GM21717 (cell line): ENCODE measurements around the gene IZUMO1.
"Not testable (repeated sequence)": the region's sequence is repeated elsewhere in the genome, so short reads cannot be mapped to it uniquely, and the experiment has no call there.

ENCODE experiments used
- ATAC-seq: cut with Tn5 transposase; IDR thresholded peaks from one replicate; pipeline ENCODE4 v1.9.1; 2021; ENCODE audit warnings: mild to moderate bottlenecking, moderate library complexity; ENCODE audit not compliant: unreplicated experiment

IZUMO1 gene

DNA sequence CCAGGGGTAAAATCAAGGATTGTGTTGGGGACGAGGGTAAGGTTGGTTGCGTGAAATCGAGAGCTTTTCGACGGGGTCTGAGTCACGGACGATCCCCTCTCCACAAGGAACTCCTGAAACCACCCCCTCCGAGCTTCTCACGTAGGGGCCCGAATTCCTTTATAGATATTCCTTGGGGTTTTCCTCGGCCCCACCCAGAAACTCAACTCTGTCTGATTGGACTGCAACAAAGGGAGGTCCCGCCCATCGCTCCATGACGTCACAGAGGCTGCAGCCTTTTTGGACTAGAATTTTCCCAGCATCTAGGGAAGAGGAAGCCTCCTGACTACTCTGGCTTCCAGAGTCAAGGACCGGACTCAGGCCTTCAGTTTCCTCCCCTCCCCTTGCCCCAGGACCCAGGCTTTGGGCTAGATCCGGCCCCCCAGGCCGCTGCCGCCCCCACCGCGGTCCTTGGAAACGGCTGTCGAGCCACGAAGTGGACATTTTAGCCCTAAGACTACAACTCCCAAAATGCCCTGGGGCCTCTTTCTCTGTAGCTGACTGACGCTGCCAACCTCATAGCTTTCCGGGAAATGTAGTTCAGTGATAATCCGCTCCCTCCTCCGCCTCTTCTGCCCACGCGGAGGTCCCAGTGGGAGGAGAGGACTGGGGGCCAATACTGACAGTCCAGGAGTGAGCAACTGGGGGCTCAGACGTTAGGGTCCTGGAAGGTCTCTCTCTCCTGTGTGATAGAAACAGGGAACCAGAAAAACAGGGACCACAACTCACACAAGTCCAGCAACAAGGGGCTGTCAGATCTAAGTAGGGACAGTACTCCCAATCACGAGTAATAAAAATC lies at the start of gene IZUMO1:
IZUMO1 (minus strand) TSS at position 172 of the 838 bp plus-strand sequence. CDS start 1,050 bp downstream, outside the sequence.
- ATAC-seq = no peak

DNA sequence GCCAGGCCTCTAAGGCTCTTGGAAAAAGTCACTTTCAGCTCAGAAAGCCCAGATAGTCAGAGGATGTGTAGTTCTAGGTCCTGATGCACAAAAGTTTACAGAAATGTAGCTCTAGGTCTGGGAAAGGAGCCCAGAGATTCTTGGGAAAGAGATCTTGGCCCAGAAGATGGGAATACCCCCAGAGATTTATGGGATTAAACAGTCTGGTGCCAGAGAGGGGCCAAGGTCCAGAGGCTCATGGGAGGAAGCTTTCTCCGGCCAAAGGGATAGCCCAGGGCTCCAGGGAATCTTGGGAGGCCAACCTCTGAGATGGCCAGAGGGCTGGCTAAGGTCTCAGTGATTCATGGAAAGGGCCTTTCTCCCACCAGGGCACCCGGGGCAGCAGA lies 49.0 kb upstream of the IZUMO1 start:
- no peak for ATAC-seq

DNA sequence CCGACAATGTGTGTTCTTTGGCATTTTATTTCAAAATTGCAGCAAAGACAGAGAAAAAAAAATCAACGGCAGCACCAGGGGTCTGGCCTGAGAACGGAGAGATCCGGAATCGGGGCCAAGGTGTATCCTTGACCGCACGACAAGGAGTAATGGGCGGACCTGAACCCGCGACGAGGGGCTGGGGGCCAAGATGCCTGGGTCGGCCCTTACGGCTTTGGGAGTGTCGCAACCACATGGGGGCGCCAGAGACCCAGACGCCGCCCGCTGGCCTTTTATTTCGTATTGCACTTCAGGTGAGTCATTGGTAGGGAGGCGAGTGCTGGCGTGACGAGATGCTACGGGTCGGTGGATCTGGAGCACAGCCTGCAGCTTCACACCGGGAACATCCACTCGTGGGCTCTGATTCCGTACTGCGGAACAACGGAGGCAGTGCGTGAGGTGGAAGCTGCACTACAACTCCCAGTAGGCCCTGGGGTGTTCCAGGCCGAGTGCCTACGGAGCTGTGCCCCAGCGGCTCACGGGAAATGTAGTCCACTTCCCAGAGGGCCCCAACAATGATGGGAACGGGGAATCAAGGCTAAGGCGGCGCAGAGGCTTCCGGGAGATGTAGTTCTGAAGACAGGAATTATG lies 48.5 kb upstream of the IZUMO1 start:
- peak; percentile 67 for ATAC-seq

DNA sequence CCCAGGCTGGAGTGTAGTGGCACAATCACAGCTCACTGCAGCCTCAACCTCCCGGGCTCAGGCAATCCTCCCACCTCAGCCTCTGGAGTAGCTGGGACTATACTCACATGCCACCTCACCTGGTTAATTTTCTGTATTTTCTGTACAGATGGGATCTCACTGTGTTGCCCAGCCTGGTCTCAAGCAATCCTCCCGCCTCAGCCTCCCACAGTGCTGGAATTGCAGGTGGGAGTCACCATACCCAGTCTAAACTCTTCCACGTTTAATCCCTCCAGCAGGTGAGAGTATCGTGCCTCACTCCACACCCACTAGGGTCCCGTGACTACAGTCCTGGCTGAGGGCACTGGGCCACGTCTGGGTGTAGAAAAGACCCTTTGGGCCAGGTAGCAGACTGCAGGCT lies 47.6 kb upstream of the IZUMO1 start:
- no peak for ATAC-seq

DNA sequence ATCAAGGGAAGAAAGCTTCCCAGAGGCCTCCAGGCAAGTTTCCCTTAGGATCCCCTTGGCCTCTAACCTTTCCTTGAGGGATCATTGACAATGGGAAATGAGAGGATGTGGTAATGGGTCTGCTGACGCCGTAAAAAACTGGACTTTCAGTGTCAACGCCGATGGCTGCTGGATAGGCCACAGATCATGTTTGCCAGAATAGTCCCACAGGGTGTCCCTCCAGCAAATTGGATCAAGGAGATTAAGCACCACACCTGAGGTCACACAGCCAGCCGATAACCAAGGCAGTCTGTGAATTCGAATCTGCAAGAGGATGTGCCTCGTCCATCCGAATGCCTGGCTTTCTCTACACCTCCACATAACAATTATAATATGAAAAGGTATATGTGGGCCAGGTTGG lies 46.6 kb upstream of the IZUMO1 start:
- no peak for ATAC-seq

DNA sequence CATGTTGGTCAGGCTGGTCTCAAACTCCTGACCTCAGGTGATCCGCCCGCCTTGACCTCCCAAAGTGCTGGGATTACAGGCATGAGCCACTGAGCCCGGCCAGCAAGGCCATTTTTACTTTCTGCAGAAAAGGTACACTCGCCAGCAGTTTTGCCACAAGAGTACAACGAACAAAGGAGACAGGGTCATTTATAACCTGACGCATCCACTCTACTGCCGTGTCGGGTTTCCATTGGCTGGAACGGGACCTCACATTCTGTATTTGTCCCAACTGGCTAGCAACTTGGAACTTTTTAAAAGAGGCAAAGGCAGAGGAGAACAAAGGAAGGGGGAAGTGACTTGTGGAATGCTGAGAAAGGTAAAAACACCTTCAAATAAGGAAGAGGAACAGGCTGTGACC lies 40.6 kb upstream of the IZUMO1 start:
- ATAC-seq = not testable (repeated sequence)

DNA sequence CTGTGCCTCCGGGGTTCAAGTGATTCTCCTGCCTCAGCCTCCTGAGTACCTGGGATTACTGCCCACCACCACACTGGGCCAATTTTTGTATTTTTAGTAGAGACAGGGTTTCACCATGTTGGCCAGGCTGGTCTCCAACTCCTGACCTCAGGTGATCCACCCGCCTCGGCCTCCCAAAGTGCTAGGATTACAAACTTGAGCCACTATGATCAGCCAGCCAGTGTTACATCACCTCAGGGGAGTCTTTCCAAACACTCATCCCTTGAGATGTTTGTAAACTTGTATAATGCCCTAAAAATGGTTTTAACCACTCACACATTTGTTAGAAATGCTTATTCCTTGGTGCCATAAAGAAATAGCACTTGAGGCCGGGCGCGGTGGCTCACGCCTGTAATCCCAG lies 39.7 kb upstream of the IZUMO1 start:
- not testable (repeated sequence) for ATAC-seq

DNA sequence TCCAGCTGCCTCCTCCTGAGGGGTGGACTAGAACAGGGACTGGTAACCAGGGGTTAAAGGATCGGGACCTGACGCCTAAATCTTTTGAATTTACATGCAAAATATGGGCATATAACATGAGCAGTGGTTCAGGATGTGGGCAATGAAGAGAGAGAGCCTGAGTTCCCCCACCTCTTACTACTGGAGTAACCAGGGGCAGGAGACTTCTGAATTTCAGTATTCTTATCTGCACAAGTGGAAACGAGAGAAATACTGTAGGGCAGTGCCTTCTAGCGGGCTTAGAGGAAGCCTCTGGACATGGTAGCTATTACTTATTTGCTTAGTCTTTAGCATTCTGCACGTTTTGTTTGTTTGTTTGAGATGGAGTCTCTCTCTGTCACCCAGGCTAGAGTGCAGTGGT lies 37.8 kb upstream of the IZUMO1 start:
- ATAC-seq = no peak

DNA sequence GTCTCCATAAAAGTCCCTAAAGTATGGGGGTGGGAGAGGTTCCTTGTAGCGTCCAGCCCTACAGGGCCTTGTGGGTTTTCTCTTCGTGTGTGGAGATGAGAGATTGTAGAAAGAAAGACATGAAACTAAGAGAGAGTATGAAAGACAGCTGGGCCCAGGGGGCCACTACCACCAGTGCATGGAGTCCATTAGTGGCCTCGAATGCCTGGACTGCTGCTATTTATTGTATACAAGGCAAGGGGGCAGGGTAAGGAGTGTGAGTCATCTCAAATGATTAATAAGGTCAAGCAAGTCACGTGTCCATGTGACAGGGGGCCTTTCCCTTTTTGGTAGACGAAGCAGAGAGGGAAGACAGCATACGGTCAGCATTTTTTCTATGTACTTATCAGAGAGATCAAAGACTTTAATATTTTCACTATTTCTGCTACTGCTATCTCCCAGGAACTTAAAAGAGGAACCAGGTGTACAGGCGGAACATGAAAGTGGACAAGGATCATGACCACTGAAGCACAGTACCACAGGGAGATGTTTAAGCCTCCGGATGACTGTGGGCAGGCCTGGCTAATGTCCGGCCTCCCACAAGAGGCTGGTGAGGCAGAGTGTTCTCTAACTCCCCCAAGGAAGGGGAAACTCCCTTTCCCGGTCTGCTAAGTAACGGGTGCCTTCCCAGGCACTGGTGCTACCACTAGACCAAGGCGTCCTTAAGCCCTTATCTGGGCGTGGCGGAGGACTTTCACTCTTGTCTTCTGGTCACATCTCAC lies 34.1 kb upstream of the IZUMO1 start:
- ATAC-seq = no peak

DNA sequence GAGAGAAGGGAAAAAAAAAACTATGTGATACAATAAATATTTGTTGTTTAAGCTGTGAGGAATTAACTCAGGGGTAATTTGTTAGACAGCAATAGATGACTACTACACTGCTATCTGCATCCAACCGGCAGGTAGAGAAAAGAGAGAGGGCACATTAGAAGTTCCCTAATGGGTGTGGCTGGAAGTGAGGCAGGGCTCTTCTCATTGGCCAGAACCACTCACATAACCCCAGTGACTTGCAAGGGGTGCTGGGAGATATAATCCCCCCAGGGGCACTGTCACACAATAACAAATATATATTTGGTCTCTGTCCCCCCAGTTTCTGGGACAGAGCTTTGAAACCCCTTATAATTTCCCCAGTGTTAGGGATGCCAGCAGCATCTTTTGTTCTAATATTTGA lies 32.9 kb upstream of the IZUMO1 start:
- ATAC-seq = no peak

DNA sequence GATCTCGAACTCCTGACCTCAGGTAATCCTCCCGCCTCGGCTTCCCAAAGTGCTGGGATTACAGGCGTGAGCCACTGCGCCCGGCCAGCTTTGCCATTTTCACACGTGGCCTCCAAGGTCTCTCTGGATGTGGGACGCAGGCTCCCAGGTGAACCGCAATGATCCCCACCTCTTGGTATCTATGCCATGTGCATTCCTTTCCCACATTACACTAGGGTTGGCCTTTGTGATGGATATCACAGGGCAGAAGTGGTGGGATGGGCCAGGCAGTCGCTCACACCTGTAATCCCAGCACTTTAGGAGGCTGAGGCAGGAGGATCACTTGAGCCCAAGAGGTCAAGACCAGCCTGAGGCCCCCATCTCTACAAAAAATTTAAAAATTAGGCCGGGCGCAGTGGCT lies 31.0 kb upstream of the IZUMO1 start:
- ATAC-seq = no peak

DNA sequence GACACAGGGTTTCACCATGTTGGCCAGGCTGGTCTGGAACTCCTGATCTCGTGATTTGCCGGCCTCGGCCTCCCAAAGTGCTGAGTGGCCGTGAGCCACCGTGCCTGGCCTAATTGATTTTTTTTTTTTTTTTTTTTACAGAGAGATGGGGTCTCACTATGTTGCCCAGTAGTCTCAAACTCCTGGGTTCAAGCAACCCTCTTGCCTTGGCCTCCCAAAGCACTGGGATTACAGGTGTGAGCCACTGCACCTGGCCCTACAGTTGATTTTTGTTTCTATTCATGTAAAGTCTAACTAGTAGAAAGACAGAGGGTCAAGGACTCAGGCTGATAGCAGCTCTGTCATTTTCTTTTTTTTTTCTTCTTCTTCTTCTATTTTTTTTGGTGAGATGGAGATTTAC lies 30.4 kb upstream of the IZUMO1 start:
- ATAC-seq = no peak

DNA sequence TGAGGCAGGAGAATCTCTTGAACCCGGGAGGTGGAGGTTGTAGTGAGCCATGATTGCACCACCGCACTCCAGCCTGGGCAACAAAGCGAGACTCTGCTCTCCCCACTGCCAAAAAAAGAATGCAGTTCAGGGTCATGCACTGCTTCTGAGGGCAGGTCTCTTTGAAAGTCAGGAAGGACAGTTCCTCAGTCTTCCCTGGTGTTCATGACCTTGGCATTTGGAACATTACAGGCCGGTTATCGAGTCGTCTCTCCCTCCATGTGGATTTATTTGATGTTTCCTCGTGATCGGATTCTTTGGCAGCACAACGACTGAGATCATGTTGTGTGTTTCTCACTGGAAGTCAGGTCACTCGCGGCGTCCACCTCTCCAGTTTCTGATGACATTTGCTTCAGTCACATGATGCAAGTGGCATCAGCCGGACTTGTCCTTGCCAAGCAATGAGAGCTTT lies 25.8 kb upstream of the IZUMO1 start:
- ATAC-seq = no peak

DNA sequence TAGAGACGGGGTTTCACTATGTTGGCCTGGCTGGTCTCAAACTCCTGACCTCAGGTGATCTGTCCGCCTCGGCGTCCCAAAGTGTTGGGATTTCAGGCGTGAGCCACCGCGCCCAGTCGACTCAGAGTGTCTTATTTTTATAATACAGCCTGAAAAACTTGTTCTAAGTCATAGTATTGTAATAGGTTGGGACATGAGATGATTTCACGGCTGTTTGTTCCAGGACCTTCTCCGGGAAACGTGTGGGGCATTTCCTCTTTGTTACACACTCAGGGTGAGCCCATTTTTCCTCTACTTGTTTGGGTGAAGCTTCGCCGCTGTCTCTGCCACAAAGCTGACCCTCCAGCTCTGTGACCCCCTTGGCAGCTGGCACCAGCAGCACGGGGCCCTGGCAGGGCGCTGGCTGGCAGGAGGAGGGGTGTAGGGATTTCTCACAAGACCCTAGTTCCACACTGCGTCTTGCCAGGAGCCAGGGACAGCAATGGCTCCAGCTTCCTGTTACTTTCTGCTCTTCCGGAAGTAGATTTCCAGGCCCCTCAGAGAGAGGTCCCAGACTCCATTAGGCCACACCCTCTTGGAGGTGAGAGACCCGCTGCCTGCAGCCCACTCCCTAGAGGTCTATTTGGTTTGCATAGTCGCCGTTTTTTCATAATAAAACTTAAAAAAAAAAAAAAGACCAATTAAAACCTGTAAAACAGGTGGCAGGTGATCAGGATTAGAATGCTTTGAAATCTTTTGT lies 24.2 kb upstream of the IZUMO1 start:
- ATAC-seq = no peak

DNA sequence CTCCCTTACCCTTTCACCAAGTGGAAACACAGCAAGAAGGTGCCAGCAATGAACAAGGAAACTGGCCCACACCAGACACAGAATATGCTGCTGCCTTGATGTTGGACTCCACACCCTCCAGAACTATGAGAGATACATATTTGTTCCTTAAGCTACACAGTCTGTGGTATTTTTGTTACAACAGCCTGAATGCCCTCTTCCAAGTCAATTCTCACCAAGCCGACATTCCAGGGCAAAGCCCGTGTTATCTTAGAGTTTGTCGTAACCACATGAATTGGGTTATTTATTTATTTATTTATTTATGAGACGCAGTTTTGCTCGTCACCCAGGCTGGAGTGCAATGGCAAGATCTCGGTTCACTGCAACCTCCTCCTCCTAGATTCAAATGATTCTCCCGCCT lies 23.6 kb upstream of the IZUMO1 start:
- ATAC-seq = no peak

DNA sequence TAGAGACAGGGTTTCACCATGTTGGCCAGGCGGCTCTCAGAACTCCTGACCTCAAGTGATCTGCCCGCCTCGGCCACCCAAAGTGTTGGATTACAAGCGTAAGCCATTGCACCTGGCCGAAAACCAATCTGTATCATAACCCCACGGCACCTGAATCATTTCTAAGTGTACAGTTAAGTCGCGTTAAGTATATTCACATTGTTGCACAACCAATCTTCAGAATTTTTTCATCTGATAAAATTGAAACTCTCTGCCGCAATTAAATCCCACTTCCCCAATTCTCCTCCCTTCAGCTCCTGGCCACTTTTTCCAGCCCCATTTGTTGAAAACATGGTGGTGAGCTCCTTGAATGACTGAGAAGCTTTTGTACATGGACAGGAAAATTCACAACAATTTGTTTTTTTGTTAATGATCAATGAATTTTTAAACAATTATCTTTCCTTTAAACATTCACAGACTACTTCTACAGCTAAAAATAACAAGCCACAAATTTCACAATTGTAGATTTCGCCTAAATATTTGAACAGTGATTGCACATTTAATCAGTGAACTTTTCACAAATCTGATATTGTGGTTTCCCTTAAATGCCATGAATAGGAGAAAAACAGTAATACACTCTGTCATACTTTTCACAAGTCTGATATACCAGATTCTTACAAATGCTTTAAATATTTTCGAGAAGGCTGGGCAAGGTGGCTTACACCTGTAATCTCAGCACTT lies 22.4 kb upstream of the IZUMO1 start:
- ATAC-seq = no peak

DNA sequence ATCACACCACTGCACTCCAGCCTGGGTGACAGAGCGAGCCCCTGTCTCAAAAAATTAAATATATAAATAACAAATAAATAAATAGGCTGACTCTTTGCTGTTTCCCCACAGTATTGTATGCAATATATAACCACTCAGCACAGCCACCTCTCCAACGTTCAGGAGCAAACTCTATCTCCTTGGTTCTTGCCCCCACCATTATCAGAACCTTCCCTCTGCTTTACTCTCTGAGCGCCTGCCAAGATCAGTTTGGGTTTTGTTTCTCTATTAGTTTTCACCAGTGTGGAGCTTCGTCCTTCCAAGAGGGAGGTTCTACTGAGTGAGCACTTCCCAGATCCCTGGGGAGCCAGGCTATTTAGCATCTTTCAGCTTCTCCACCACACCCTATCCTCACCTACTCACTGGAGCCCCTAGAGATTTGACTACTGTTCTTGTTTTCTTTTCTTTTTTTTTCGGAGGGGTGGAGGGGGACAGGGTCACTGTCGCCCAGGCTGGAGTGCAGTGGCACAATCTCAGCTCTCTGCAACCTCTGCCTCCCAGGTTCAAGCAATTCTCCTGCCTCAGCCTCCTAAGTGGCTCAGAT lies 21.6 kb upstream of the IZUMO1 start:
- ATAC-seq = not testable (repeated sequence)

DNA sequence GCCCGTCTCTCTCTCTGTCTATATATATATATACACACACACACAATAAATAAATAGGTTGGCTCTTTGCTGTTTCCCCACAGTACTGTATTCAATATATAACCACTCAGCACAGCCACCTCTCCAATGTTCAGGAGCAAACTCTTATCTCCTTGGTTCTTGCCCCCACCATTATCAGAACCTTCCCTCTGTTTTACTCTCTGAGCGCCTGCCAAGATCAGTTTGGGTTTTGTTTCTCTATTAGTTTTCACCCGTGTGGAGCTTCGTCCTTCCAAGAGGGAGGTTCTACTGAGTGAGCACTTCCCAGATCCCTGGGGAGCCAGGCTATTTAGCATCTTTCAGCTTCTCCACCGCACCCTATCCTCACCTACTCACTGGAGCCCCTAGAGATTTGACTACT lies 19.1 kb upstream of the IZUMO1 start:
- ATAC-seq = not testable (repeated sequence)

DNA sequence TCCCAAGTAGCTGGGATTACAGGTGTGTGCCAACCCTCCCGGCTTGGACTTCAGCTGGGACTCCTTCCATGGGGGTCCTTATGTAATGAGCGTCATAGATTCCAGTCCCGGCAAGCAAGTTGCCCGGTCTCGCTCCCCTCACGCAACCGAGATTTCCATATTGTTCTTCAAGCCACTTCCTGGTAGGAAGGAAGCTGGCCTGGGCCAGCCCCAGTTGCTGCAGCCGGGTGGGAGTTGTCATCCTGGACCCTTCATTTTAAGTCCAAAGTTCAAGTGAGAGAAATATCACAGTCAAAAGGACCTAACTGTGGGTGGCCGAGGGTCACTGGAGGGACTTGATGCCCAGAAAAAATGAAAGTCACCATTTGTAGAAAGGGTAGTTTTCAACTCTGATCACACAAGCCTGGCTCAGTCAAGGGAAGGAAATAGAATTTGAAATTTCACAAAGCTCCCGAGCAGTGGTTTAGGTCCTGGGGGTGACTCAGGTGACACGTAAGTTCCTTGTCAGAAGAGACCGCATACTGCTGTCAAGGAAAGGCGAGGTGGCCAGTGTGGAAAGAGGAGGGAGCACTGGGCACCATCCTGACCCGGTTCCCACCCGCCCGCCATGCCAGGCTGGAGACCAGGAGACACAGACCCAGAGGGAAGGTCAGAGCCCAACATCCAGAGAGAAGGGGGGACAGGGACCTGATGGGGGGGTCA lies 13.9 kb upstream of the IZUMO1 start:
- ATAC-seq = no peak
